ENCODE data around the gene PCDHGA6.
"Not testable (repeated sequence)": the region's sequence is repeated elsewhere in the genome, so short reads cannot be mapped to it uniquely, and the experiment has no call there.

The PCDHGA6 gene

DNA sequence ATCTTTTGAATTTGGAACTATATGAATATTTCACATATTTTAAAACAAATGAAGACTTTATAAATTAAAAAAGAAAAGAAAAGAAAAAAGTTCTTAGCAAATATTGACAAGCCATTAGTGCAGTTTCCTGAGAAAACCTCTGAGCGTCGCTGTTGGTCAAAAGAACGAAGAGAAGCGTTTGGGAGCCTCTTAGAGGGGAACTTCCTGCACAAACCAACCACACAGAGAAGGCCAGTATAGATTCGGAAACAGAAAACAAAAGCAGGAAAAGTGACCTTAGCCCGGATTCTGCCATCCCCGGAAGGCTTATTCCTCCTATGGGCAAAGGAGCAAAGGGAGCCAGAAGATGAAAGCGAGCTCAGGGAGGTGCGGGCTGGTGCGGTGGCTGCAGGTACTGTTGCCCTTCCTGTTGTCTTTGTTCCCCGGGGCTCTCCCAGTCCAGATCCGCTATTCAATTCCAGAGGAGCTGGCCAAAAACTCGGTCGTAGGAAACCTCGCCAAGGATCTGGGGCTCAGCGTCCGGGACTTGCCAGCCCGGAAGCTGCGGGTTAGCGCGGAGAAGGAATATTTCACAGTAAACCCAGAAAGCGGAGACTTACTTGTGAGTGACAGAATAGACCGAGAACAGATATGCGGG, 13.8 kb upstream of the PCDHGA6 start, which contains the start of gene PCDHGB2:
TSS of gene PCDHGB2 (plus strand) at position 205 of the 637 bp plus-strand sequence. CDS start at position 347, 142 bp downstream.
- DNase-seq (ENCODE audit: low read depth in 2 of 2, low spot score in 1 of 2) = no peak

DNA sequence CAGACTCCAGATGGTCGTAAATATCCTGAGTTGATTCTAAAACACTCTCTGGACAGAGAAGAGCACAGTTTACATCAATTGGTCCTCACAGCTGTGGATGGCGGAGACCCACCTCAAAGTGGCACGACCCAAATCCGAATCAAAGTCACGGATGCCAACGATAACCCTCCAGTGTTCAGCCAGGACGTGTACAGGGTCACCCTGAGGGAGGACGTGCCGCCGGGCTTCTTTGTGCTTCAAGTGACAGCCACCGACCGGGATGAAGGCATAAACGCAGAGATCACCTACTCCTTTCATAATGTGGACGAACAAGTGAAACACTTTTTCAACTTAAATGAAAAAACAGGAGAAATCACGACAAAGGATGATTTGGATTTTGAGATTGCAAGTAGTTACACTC, 13.0 kb upstream of the PCDHGA6 start:
- DNase-seq (ENCODE audit: low read depth in 2 of 2, low spot score in 1 of 2) = no peak

DNA sequence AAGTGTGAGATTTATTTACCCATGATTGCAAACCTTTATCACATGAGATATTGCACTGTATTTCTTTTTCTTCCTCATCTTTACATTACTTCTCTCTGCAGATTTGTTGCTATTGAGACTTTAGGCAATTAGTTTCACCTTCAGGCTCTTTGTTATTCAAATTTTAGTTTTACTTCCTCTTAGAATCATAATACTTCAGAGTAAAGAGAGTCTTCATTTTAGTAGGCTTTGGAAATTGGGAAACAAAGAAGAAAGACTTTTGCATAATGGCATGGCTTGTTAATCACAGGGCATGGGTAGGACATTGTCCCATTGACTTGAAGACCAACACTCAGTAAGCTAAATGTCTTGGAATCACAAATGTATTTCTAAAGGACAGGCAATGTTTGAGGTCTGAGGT, 11.0 kb upstream of the PCDHGA6 start:
- DNase-seq (ENCODE audit: low read depth in 2 of 2, low spot score in 1 of 2) = no peak

DNA sequence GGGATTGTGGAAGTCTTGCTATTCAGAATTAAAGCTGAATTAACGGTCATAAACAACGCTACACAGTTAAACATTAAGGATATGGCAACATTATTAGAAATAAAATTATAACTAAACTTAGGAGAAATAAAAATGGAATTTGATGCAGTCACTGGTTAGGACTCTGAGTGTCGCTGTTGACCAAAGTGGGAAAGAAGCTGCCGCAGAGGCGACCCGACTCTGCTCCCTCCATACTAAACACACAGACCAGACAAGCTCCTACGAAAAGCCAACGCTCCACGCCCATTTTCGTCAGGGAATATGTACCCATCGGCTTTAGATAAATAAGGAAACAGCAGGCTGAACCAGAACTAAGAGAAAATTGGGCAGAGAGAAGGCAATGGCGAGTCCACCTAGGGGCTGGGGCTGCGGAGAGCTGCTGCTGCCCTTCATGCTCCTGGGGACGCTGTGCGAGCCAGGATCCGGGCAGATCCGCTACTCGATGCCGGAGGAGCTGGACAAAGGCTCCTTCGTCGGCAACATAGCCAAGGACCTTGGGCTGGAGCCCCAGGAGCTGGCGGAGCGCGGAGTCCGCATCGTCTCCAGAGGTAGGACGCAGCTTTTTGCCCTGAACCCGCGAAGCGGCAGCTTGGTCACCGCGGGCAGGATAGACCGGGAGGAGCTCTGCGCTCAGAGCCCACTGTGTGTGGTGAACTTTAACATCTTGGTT, 9.6 kb upstream of the PCDHGA6 start, which contains the start of gene PCDHGA5:
TSS of gene PCDHGA5 (plus strand) at position 211 of the 709 bp plus-strand sequence. CDS start at position 380, 169 bp downstream.
- no peak for DNase-seq (ENCODE audit: low read depth in 2 of 2, low spot score in 1 of 2)

DNA sequence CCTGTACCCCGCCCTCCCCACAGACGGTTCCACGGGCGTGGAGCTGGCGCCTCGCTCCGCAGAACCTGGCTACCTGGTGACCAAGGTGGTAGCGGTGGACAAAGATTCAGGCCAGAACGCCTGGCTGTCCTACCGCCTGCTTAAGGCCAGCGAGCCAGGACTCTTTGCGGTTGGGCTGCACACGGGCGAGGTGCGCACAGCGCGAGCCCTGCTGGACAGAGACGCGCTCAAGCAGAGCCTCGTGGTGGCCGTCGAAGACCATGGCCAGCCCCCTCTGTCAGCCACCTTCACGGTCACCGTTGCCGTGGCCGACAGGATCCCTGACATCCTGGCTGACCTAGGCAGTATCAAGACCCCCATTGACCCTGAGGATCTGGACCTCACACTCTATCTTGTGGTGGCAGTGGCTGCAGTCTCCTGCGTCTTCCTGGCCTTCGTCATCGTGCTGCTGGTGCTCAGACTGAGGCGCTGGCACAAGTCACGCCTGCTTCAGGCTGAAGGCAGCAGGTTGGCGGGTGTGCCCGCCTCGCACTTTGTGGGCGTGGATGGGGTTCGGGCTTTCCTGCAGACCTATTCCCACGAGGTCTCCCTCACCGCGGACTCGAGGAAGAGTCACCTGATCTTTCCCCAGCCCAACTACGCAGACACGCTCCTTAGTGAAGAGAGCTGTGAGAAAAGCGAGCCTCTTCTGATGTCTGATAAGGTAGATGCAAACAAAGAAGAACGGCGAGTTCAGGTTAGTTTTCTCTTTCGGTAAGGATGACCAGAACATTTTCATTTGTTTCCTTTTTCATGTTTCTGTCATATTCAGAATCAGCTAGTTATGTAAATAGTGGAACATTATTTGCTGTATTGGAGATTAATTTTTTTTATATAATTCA, 7.4 kb upstream of the PCDHGA6 start:
- DNase-seq (ENCODE audit: low read depth in 2 of 2, low spot score in 1 of 2) = no peak

DNA sequence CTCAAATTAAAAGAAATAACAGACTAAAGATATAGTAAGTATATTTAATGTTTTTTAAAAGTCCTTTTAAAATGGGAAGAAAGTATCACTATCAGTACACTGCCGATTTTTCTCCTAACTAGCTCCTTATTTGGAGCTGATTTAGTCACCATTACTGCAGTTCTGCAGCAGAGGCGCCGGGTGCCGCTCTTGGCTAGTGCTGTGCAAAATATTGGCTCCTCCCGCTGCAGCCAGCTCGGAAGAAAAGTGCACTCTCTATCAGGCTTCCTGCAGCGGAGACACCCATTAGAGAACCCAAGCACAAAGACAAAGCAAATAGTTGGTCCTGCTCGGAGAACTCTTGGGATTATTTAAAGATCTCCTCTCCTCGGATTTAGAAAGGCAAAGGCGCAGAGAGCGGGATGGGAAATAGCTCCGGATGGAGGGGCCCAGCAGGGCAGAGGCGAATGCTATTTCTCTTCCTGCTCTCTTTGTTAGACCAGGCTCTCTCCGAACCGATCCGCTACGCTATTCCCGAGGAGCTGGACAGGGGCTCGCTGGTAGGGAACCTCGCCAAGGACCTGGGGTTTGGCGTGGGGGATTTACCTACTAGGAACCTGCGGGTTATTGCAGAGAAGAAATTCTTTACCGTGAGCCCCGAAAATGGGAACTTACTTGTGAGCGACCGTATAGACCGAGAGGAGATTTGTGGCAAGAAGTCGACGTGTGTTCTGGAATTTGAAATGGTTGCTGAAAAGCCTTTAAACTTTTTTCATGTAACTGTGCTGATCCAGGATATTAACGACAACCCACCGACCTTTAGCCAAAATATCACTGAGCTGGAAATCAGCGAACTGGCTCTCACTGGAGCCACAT, 3.5 kb upstream of the PCDHGA6 start, which contains the start of gene PCDHGB3:
TSS of gene PCDHGB3 (plus strand) at position 249 of the 855 bp plus-strand sequence. CDS start at position 402, 153 bp downstream.
- no peak for DNase-seq (ENCODE audit: low read depth in 2 of 2, low spot score in 1 of 2)

DNA sequence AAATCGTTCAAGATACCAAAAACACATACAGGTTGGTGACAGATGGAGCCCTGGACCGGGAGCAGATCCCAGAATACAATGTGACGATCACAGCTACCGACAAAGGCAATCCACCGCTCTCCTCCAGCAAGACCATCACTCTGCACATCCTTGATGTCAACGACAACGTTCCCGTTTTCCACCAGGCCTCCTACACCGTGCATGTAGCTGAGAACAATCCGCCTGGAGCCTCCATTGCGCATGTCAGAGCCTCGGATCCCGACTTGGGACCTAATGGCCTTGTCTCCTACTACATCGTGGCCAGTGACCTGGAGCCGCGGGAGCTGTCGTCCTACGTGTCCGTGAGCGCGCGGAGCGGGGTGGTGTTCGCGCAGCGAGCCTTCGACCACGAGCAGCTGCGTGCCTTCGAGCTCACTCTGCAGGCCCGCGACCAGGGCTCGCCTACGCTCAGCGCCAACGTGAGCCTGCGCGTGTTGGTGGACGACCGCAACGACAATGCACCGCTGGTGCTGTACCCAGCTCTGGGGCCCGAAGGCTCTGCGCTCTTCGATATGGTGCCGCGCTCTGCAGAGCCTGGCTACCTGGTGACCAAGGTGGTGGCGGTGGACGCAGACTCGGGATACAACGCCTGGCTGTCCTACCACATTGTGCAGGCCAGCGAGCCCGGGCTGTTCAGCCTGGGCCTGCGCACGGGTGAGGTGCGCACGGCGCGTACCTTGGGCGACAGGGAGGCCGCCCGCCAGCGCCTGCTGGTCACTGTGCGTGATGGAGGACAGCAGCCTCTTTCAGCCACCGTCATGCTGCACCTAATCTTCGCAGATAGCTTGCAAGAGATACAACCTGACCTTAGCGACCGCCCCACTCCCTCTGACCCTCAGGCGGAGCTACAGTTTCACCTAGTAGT, 1.9 kb upstream of the PCDHGA6 start:
- no peak for DNase-seq (ENCODE audit: low read depth in 2 of 2, low spot score in 1 of 2)

DNA sequence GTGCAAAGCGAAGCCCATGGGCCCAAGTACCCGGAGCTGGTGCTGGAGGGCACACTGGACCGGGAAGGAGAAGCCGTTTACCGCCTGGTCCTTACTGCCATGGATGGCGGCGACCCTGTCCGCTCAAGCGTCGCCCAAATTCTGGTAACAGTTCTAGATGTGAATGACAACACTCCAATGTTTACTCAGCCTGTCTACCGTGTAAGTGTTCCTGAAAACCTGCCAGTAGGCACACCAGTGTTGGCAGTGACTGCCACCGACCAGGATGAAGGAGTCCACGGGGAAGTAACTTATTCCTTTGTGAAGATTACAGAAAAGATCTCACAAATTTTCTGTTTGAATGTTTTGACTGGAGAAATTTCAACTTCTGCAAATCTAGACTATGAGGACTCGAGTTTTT, 936 bp downstream of the PCDHGA6 start:
- DNase-seq (ENCODE audit: low read depth in 2 of 2, low spot score in 1 of 2) = no peak

DNA sequence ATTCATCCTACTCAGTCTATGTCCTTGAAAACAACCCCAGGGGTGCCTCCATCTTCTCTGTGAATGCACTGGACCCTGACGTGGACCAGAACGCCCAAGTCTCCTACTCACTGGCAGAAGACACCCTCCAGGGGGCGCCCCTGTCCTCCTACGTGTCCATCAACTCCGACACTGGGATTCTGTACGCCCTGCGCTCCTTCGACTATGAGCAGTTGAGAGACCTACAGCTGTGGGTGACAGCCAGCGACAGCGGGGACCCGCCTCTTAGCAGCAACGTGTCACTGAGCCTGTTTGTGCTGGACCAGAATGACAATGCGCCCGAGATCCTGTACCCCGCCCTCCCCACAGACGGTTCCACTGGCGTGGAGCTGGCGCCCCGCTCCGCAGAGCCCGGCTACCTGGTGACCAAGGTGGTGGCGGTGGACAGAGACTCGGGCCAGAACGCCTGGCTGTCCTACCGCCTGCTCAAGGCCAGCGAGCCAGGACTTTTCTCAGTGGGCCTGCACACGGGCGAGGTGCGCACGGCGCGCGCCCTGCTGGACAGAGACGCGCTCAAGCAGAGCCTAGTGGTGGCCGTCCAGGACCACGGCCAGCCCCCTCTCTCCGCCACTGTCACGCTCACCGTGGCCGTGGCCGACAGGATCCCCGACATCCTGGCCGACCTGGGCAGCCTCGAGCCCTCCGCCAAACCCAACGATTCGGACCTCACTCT, 1.9 kb downstream of the PCDHGA6 start:
- DNase-seq (ENCODE audit: low read depth in 2 of 2, low spot score in 1 of 2) = not testable (repeated sequence)

DNA sequence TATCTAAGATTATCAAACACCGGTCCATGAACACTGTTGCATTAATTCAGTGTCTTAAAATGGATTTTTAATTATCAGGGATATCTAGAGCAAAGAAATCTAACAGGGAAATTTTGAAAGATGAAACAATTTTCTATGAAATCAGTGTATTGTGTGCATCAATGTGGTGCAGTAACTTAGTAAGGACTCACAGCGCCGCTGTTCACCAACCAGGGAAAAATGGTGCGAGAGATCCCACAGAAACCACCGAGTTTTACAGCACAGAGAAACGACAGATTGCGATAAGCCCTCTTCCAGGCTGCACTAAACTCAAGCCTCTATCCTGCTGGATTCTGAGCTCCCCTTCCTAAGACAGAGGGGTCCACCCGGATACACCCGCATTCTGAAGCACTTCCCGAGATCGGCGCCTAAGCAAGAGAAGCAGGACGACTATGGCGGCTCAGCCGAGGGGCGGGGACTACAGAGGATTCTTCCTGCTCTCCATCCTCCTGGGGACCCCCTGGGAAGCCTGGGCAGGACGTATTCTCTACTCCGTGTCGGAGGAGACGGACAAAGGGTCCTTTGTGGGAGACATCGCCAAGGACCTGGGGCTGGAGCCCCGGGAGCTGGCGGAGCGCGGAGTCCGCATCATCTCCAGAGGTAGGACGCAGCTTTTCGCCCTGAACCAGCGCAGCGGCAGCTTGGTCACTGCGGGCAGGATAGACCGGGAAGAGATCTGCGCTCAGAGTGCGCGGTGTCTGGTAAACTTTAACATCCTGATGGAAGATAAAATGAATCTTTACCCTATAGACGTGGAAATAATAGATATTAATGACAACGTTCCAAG, 9.0 kb downstream of the PCDHGA6 start, which contains the start of gene PCDHGA7:
TSS of gene PCDHGA7 (plus strand) at position 274 of the 826 bp plus-strand sequence. CDS start at position 432, 158 bp downstream.
- DNase-seq (ENCODE audit: low read depth in 2 of 2, low spot score in 1 of 2) = no peak

DNA sequence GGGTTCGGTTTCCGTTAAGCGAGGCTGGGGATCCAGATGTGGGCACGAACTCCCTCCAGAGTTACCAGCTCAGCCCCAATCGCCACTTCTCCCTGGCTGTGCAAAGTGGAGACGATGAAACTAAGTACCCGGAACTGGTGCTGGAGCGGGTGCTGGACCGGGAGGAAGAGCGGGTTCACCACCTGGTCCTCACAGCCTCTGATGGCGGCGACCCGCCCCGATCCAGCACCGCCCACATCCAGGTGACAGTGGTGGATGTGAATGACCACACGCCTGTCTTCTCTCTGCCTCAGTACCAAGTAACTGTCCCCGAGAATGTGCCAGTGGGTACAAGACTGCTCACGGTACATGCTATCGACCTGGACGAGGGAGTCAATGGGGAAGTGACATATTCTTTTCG, 9.7 kb downstream of the PCDHGA6 start:
- DNase-seq (ENCODE audit: low read depth in 2 of 2, low spot score in 1 of 2) = no peak

DNA sequence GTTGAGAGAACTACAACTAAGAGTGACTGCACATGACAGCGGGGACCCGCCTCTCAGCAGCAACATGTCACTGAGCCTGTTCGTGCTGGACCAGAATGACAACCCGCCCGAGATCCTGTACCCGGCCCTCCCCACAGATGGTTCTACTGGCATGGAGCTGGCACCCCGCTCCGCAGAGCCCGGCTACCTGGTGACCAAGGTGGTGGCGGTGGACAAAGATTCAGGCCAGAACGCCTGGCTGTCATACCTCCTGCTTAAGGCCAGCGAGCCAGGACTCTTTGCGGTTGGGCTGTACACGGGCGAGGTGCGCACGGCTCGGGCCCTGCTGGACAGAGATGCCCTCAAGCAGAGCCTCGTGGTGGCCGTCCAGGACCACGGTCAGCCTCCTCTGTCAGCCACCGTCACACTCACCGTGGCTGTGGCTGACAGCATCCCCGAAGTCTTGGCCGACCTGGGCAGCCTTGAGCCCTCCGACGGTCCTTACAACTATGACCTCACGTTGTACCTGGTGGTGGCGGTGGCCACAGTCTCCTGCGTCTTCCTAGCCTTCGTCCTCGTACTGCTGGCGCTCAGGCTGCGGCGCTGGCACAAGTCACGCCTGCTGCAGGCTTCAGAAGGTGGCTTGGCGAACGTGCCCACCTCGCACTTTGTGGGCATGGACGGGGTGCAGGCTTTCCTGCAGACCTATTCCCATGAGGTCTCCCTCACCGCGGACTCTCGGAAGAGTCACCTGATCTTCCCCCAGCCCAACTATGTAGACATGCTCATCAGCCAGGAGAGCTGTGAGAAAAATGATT, 11.0 kb downstream of the PCDHGA6 start:
- DNase-seq (ENCODE audit: low read depth in 2 of 2, low spot score in 1 of 2) = no peak

DNA sequence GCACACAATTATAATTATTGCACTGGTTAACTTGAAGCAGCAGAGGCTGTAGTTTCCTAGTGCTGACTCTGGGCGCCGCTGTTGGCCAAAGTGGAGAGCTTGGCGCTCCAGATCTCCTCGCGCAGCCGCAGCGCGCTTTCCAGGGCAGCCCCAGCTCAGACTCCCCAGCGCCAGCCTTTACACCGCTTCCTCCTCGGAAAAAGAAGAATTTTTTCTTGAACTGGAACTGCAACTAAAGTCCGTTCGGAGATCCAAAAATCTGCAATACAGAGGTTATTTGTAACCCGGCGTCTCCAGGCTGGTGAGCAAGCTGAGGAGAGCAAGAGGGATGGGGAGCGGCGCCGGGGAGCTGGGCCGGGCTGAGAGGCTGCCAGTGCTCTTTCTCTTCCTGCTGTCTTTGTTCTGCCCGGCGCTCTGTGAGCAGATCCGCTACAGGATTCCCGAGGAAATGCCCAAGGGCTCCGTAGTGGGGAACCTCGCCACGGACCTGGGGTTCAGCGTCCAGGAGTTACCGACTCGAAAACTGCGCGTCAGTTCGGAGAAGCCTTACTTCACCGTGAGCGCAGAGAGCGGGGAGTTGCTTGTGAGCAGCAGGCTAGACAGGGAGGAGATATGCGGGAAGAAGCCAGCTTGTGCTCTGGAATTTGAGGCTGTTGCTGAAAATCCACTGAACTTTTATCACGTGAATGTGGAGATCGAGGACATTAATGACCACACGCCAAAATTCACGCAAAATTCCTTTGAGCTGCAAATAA, 14.0 kb downstream of the PCDHGA6 start, which contains the start of gene PCDHGB4:
TSS of gene PCDHGB4 (plus strand) at position 142 of the 755 bp plus-strand sequence. CDS start at position 329, 187 bp downstream.
- DNase-seq (ENCODE audit: low read depth in 2 of 2, low spot score in 1 of 2) = not testable (repeated sequence)

DNA sequence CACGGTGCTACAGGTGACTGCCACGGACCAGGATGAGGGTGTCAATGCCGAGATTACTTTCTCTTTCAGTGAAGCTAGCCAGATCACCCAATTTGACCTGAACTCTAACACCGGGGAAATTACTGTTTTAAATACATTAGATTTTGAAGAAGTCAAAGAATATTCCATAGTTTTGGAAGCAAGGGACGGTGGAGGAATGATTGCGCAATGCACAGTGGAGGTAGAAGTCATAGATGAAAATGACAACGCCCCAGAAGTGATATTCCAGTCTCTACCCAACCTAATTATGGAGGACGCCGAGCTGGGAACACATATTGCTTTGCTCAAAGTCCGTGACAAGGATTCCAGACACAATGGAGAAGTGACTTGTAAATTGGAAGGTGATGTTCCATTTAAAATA, 15.0 kb downstream of the PCDHGA6 start:
- DNase-seq (ENCODE audit: low read depth in 2 of 2, low spot score in 1 of 2) = no peak

DNA sequence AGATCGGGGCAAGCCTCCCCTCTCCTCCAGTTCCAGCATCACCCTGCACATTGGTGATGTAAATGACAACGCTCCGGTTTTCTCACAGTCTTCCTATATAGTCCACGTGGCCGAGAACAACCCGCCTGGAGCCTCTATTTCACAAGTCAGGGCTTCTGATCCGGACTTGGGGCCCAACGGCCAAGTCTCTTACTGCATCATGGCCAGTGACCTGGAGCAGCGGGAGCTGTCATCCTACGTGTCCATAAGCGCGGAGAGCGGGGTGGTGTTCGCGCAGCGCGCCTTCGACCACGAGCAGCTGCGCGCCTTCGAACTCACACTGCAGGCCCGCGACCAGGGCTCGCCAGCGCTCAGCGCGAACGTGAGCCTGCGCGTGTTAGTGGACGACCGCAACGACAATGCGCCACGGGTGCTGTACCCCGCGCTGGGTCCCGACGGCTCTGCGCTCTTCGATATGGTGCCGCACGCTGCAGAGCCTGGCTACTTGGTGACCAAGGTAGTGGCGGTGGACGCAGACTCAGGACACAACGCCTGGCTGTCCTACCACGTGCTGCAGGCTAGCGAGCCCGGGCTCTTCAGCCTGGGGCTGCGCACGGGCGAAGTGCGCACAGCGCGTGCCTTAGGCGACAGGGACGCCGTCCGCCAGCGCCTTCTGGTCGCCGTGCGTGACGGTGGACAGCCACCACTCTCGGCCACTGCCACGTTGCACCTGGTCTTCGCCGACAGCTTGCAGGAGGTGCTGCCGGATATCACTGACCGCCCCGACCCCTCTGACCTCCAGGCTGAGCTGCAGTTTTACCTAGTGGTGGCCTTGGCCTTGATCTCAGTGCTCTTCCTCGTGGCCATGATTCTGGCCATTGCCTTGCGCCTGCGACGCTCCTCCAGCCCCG, 15.7 kb downstream of the PCDHGA6 start:
- no peak for DNase-seq (ENCODE audit: low read depth in 2 of 2, low spot score in 1 of 2)

Data from stimulated activated CD8-positive, alpha-beta memory T cell treated with anti-CD3 and anti-CD28 coated beads, Interleukin-4, amount 100 ng/mL, for 1 hour (primary cell).